Activated T-cell treated with anti-CD3 and anti-CD28 coated beads, Interleukin-2, amount 50 U/mL, for 4 hours (primary cell): ENCODE measurements around the gene SDK1. TPM values are rescaled to one million over a fixed set of nuclear protein-coding genes. Genes with fewer than 3 reads are reported as not detected.

Experiments
- ATAC-seq, 2 donors: fragments of 200-7000 bp; cut with Tn5 transposase; one replicate each; pipeline ENCODE4 v1.10.0; 2021
- DNase-seq: peaks from one replicate; pipeline ENCODE4 v3.0.0-alpha.2; 2020
- H3K27me3 Mint-ChIP-seq: one replicate; pipeline ENCODE4 v1.8.0; 2021; ENCODE audit warnings: low read depth, mixed read lengths
- H3K36me3 Mint-ChIP-seq: one replicate; pipeline ENCODE4 v1.8.0; 2022; ENCODE audit warnings: mixed read lengths; ENCODE audit not compliant: insufficient read depth
- H3K4me1 Mint-ChIP-seq: one replicate; pipeline ENCODE4 v1.8.0; 2021; ENCODE audit warnings: low read depth, mixed read lengths
- H3K4me3 Mint-ChIP-seq: one replicate; pipeline ENCODE4 v1.8.0; 2021; ENCODE audit warnings: mild to moderate bottlenecking, moderate library complexity, mixed read lengths
- H3K9me3 Mint-ChIP-seq: one replicate; pipeline ENCODE4 v1.8.0; 2021; ENCODE audit warnings: mixed read lengths
- total RNA-seq, 3 donors: library from RNA; stranded (reverse); gene quantifications; one replicate each; pipeline ENCODE4 v1.2.1, GENCODE V29; 2021

Gene SDK1
- total RNA-seq, 3 donors from 2014 or later, result 0.05 to 0.79 (median 0.40) TPM

- no peaks in the 10 kb centered on the region for H3K36me3 Mint-ChIP-seq
- no peak for ATAC-seq
- H3K9me3 Mint-ChIP-seq, result no peaks in the 10 kb centered on the region
- H3K4me3 Mint-ChIP-seq, result no peak overlapping the region
- DNase-seq, result no peak
- peaks cover 23% of the 10 kb centered on the region for H3K27me3 Mint-ChIP-seq
- H3K4me1 Mint-ChIP-seq, result no peaks in the 10 kb centered on the region
Observed at GRCh38 chr7:4147926-4148620, 847.0 kb downstream of the SDK1 start.

GRCh38 chr7:4149236-4149635 is 848.2 kb downstream of the SDK1 start:
- H3K27me3 Mint-ChIP-seq, result peaks cover 19% of the 10 kb centered on the region
- H3K4me1 Mint-ChIP-seq, result no peaks in the 10 kb centered on the region
- no peaks in the 10 kb centered on the region for H3K36me3 Mint-ChIP-seq

GRCh38 chr7:4149645-4150044 is 848.6 kb downstream of the SDK1 start:
- Mint-ChIP-seq H3K27me3 (peaks cover 15% of the 10 kb centered on the region), H3K4me3 (no peak overlapping the region), H3K9me3 (no peaks in the 10 kb centered on the region), H3K36me3 (no peaks in the 10 kb centered on the region), H3K4me1 (no peaks in the 10 kb centered on the region)
- DNase-seq, result no peak
- no peak for ATAC-seq

More at GRCh38 chr7:4149236-4149635, 848.2 kb downstream of the SDK1 start:
- no peak for DNase-seq
- no peak for ATAC-seq
- no peak overlapping the region for H3K4me3 Mint-ChIP-seq
- H3K9me3 Mint-ChIP-seq, result no peaks in the 10 kb centered on the region

GRCh38 chr7:4150731-4151130 is 849.7 kb downstream of the SDK1 start:
- DNase-seq (no peak), ATAC-seq (no peak)
- Mint-ChIP-seq H3K27me3 (peaks cover 10% of the 10 kb centered on the region), H3K36me3 (no peaks in the 10 kb centered on the region), H3K4me1 (no peaks in the 10 kb centered on the region), H3K9me3 (no peaks in the 10 kb centered on the region), H3K4me3 (no peak overlapping the region)

GRCh38 chr7:4151524-4151923 is 850.5 kb downstream of the SDK1 start:
- Mint-ChIP-seq H3K4me1 (no peaks in the 10 kb centered on the region), H3K36me3 (no peaks in the 10 kb centered on the region), H3K27me3 (peaks cover 5% of the 10 kb centered on the region), H3K9me3 (no peaks in the 10 kb centered on the region), H3K4me3 (no peak overlapping the region)
- DNase-seq (no peak), ATAC-seq (no peak)

GRCh38 chr7:4151926-4152549 is 851.0 kb downstream of the SDK1 start:
- no peaks in the 10 kb centered on the region for H3K9me3 Mint-ChIP-seq
- DNase-seq, result no peak
- H3K27me3 Mint-ChIP-seq, result peaks cover 5% of the 10 kb centered on the region
- no peaks in the 10 kb centered on the region for H3K36me3 Mint-ChIP-seq
- H3K4me3 Mint-ChIP-seq, result no peak overlapping the region
- no peaks in the 10 kb centered on the region for H3K4me1 Mint-ChIP-seq
- ATAC-seq, result no peak

- Mint-ChIP-seq H3K4me1 (no peaks in the 10 kb centered on the region), H3K36me3 (no peaks in the 10 kb centered on the region), H3K4me3 (no peak overlapping the region), H3K9me3 (no peaks in the 10 kb centered on the region), H3K27me3 (no peaks in the 10 kb centered on the region)
- DNase-seq, result no peak
- ATAC-seq, result no peak
Observed at GRCh38 chr7:4154882-4155535, 854.0 kb downstream of the SDK1 start.

GRCh38 chr7:4156190-4156589 is 855.1 kb downstream of the SDK1 start:
- Mint-ChIP-seq H3K36me3 (no peaks in the 10 kb centered on the region), H3K9me3 (no peaks in the 10 kb centered on the region), H3K4me1 (no peaks in the 10 kb centered on the region), H3K4me3 (no peak overlapping the region), H3K27me3 (no peaks in the 10 kb centered on the region)
- ATAC-seq, result no peak
- DNase-seq, result no peak

- Mint-ChIP-seq H3K36me3 (no peaks in the 10 kb centered on the region), H3K9me3 (no peaks in the 10 kb centered on the region), H3K4me1 (no peaks in the 10 kb centered on the region), H3K27me3 (no peaks in the 10 kb centered on the region), H3K4me3 (no peak overlapping the region)
- DNase-seq (no peak), ATAC-seq (no peak)
Observed at GRCh38 chr7:4157651-4158050, 856.6 kb downstream of the SDK1 start.

GRCh38 chr7:4158441-4159153 is 857.5 kb downstream of the SDK1 start:
- Mint-ChIP-seq H3K4me3 (no peak overlapping the region), H3K36me3 (no peaks in the 10 kb centered on the region), H3K27me3 (no peaks in the 10 kb centered on the region), H3K9me3 (no peaks in the 10 kb centered on the region), H3K4me1 (no peaks in the 10 kb centered on the region)
- no peak for ATAC-seq
- DNase-seq, result no peak

- Mint-ChIP-seq H3K9me3 (no peaks in the 10 kb centered on the region), H3K27me3 (no peaks in the 10 kb centered on the region), H3K4me3 (no peak overlapping the region), H3K36me3 (no peaks in the 10 kb centered on the region), H3K4me1 (no peaks in the 10 kb centered on the region)
- no peak for ATAC-seq
- DNase-seq, result no peak
Observed at GRCh38 chr7:4159154-4159501, 858.1 kb downstream of the SDK1 start.

- Mint-ChIP-seq H3K27me3 (no peaks in the 10 kb centered on the region), H3K4me1 (no peaks in the 10 kb centered on the region), H3K36me3 (no peaks in the 10 kb centered on the region), H3K9me3 (no peaks in the 10 kb centered on the region), H3K4me3 (no peak overlapping the region)
- DNase-seq (no peak), ATAC-seq (no peak)
Observed at GRCh38 chr7:4159761-4160554, 858.9 kb downstream of the SDK1 start.

GRCh38 chr7:4162884-4163564 is 862.0 kb downstream of the SDK1 start:
- Mint-ChIP-seq H3K9me3 (no peaks in the 10 kb centered on the region), H3K36me3 (no peaks in the 10 kb centered on the region), H3K4me3 (no peak overlapping the region), H3K27me3 (no peaks in the 10 kb centered on the region), H3K4me1 (no peaks in the 10 kb centered on the region)
- ATAC-seq (no peak), DNase-seq (no peak)
